HepG2 (cell line): Measurements from ENCODE around the gene RPL3.

Source experiments
- BHLHE40 ChIP-seq: IDR thresholded peaks from 2 replicates; pipeline ENCODE4 v1.6.1; 2011; ENCODE audit warnings: low read length, improper control_type of control experiment
- CHD4 ChIP-seq: fragments of 200-600 bp; sonication (generic); IDR thresholded peaks from 2 replicates; pipeline ENCODE4 v1.7.0; 2017; ENCODE audit warnings: mild to moderate bottlenecking, low read length, borderline replicate concordance
- EHMT2 ChIP-seq: fragments of 200-600 bp; sonication (generic); IDR thresholded peaks from 2 replicates; pipeline ENCODE4 v1.7.0; 2017; ENCODE audit warnings: antibody characterized with exemption, low read depth, low read length, borderline replicate concordance
- ETV5 ChIP-seq: IDR thresholded peaks from 2 replicates; pipeline ENCODE4 v1.6.1; 2018; ENCODE audit warnings: missing biosample characterization, missing genetic modification reagents, inconsistent platforms, borderline replicate concordance
- KAT7 ChIP-seq: IDR thresholded peaks from 2 replicates; pipeline ENCODE4 v1.6.1; 2018; ENCODE audit warnings: borderline replicate concordance, missing compliant biosample characterization
- MXI1 ChIP-seq: IDR thresholded peaks from 3 replicates; pipeline ENCODE4 v1.6.1; 2012; ENCODE audit warnings: low read depth, low read length, inconsistent platforms, borderline replicate concordance
- MYC ChIP-seq: sonication (generic); formaldehyde crosslinking; IDR thresholded peaks from 2 replicates; pipeline ENCODE4 v1.9.0; 2021; ENCODE audit warnings: missing genetic modification reagents, borderline replicate concordance
- POLR2A ChIP-seq, 2 experiments: IDR thresholded peaks; 2 replicates each; pipeline ENCODE4 v1.6.1; 2011; ENCODE audit warnings: low read depth in 2 of 2, low read length in 2 of 2, mild to moderate bottlenecking in 1 of 2, moderate library complexity in 1 of 2; ENCODE audit not compliant: insufficient read depth in 1 of 2
- ZBTB8A ChIP-seq: sonication (generic); formaldehyde crosslinking; IDR thresholded peaks from 2 replicates; pipeline ENCODE4 v1.4.0; 2020; ENCODE audit warnings: mild to moderate bottlenecking, low read depth, missing genetic modification reagents, borderline replicate concordance
- ZNF660 ChIP-seq: sonication (generic); formaldehyde crosslinking; IDR thresholded peaks from 2 replicates; pipeline ENCODE4 v1.5.1; 2020; ENCODE audit warnings: mild to moderate bottlenecking, low read depth, missing genetic modification reagents, borderline replicate concordance
- ZNF672 ChIP-seq: sonication (generic); formaldehyde crosslinking; IDR thresholded peaks from 2 replicates; pipeline ENCODE4 v1.8.1; 2022; ENCODE audit warnings: missing genetic modification reagents
- TF ChIP-seq, protein P1 (sequence below): sonication (generic); formaldehyde crosslinking; IDR thresholded peaks from 2 replicates; pipeline ENCODE4 v1.4.0; 2020; ENCODE audit warnings: missing genetic modification reagents
- TF ChIP-seq, protein P2 (sequence below): sonication (generic); formaldehyde crosslinking; IDR thresholded peaks from 2 replicates; pipeline ENCODE4 v1.5.0; 2020; ENCODE audit warnings: mild to moderate bottlenecking, missing genetic modification reagents, moderate library complexity

DNA sequence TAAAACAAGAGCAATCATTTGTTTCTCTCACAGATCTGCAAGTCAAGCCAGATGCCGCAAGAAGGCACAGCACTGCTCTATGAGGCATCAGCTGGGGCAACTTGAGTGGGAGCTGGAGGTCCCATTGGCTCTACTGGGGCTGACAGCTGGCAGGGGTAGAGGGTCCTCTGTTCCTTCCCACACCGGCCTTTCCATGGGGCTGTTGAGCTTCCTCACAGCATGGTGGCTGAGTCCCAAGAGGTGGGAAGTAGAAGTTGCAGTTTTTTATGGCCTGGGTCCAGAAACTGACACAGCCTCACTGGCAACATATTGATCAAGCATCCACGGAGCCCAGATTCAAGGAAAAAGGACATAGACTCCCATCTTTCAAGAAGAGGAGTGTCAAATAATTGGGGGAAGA is 34.4 kb downstream of the RPL3 start:
- TF ChIP-seq, protein P1, sequence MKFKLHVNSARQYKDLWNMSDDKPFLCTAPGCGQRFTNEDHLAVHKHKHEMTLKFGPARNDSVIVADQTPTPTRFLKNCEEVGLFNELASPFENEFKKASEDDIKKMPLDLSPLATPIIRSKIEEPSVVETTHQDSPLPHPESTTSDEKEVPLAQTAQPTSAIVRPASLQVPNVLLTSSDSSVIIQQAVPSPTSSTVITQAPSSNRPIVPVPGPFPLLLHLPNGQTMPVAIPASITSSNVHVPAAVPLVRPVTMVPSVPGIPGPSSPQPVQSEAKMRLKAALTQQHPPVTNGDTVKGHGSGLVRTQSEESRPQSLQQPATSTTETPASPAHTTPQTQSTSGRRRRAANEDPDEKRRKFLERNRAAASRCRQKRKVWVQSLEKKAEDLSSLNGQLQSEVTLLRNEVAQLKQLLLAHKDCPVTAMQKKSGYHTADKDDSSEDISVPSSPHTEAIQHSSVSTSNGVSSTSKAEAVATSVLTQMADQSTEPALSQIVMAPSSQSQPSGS (CRISPR knock-in tag): no peak
- TF ChIP-seq POLR2A (IDR thresholded peaks at IDR 0.05; ENCODE audit: insufficient read depth in 1 of 2, low read depth in 2 of 2, low read length in 2 of 2): no peak
- TF ChIP-seq ZBTB8A: no peak
- TF ChIP-seq CHD4: no peak
- TF ChIP-seq ZNF672 (CRISPR knock-in tag): no peak
- TF ChIP-seq, protein P2, sequence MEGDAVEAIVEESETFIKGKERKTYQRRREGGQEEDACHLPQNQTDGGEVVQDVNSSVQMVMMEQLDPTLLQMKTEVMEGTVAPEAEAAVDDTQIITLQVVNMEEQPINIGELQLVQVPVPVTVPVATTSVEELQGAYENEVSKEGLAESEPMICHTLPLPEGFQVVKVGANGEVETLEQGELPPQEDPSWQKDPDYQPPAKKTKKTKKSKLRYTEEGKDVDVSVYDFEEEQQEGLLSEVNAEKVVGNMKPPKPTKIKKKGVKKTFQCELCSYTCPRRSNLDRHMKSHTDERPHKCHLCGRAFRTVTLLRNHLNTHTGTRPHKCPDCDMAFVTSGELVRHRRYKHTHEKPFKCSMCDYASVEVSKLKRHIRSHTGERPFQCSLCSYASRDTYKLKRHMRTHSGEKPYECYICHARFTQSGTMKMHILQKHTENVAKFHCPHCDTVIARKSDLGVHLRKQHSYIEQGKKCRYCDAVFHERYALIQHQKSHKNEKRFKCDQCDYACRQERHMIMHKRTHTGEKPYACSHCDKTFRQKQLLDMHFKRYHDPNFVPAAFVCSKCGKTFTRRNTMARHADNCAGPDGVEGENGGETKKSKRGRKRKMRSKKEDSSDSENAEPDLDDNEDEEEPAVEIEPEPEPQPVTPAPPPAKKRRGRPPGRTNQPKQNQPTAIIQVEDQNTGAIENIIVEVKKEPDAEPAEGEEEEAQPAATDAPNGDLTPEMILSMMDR (CRISPR knock-in tag): no peak
- TF ChIP-seq KAT7 (CRISPR knock-in tag): no peak
- no peak for TF ChIP-seq MYC (CRISPR knock-in tag)
- TF ChIP-seq EHMT2: no peak
- no peak for TF ChIP-seq ZNF660 (CRISPR knock-in tag)
- TF ChIP-seq MXI1: no peak
- TF ChIP-seq ETV5: no peak
- no peak for TF ChIP-seq BHLHE40
